Natural killer cell (primary cell): ENCODE results near the gene IL18BP. TPM values are rescaled to one million over a fixed set of nuclear protein-coding genes. Genes with fewer than 3 reads are reported as not detected.

Source experiments
- ATAC-seq, 3 donors: fragments of 150-1000 bp in 2 of 3; fragments of 200-7000 bp in 1 of 3; cut with Tn5 transposase; 1 replicate in 1 of 3; 2 replicates in 2 of 3; pipeline ENCODE4 v1.10.0; 2021; ENCODE audit warnings: mild to moderate bottlenecking in 2 of 3, moderate library complexity in 2 of 3
- DNase-seq, 2 donors: peaks; one replicate each; pipeline versions ENCODE4 v3.0.0 to v3.0.0-alpha.2; 2013 to 2021; ENCODE audit warnings: mixed read lengths in 1 of 2
- H3K27ac ChIP-seq: one replicate; pipeline ENCODE4 v1.5.1; 2013; ENCODE audit warnings: mild to moderate bottlenecking, low read length
- H3K27me3 ChIP-seq: one replicate; pipeline ENCODE4 v1.6.1; 2013; ENCODE audit warnings: low read length; ENCODE audit not compliant: control insufficient read depth, insufficient read depth
- H3K36me3 ChIP-seq: one replicate; pipeline ENCODE4 v1.6.1; 2013; ENCODE audit warnings: low read length; ENCODE audit not compliant: control insufficient read depth, insufficient read depth
- H3K4me1 ChIP-seq: one replicate; pipeline ENCODE4 v1.6.1; 2013; ENCODE audit warnings: low read length; ENCODE audit not compliant: control insufficient read depth, insufficient read depth
- H3K4me3 ChIP-seq: one replicate; pipeline ENCODE4 v1.5.1; 2013; ENCODE audit warnings: low read length
- H3K9me3 ChIP-seq: one replicate; pipeline ENCODE4 v1.6.1; 2013; ENCODE audit warnings: low read length; ENCODE audit not compliant: control insufficient read depth, insufficient read depth
- H3K27ac Mint-ChIP-seq, 2 donors: one replicate each; pipeline ENCODE4 v1.8.0; 2022; ENCODE audit warnings: mild to moderate bottlenecking in 2 of 2, mixed read lengths in 2 of 2, moderate library complexity in 1 of 2
- H3K27me3 Mint-ChIP-seq, 2 donors: one replicate each; pipeline ENCODE4 v1.8.0; 2022; ENCODE audit warnings: low read depth in 2 of 2, mixed read lengths in 2 of 2
- H3K36me3 Mint-ChIP-seq: one replicate; pipeline ENCODE4 v1.8.0; 2022; ENCODE audit warnings: mixed read lengths
- H3K4me1 Mint-ChIP-seq, 2 donors: one replicate each; pipeline ENCODE4 v1.8.0; 2022; ENCODE audit warnings: mixed read lengths in 2 of 2
- H3K4me3 Mint-ChIP-seq: one replicate; pipeline ENCODE4 v1.8.0; 2022; ENCODE audit warnings: mild to moderate bottlenecking, moderate library complexity, mixed read lengths
- H3K9me3 Mint-ChIP-seq, 2 donors: one replicate each; pipeline ENCODE4 v1.8.0; 2022; ENCODE audit warnings: mixed read lengths in 2 of 2
- CTCF ChIP-seq: fragments of 200-600 bp; IDR thresholded peaks from one replicate; pipeline ENCODE4 v1.8.0; 2022; ENCODE audit warnings: antibody characterized with exemption
- WGBS: methylation state at CpG from one replicate; pipeline ENCODE4 v1.1.7; 2013; ENCODE audit warnings: missing lambda C conversion rate; ENCODE audit not compliant: insufficient coverage; 5-methylcytosine and 5-hydroxymethylcytosine counted together
- intact Hi-C: fragments of 100-400 bp; cut with micrococcal nuclease; formaldehyde crosslinking; loops from one replicate; pipeline ENCODE4 v1.14.2; 2022
- total RNA-seq, 4 donors: library from RNA; stranded (reverse); fragments of 120-200 nt in 1 of 4; gene quantifications; one replicate each; pipeline versions ENCODE4 v1.2.3 to v1.2.4, GENCODE V29; 2013 to 2022

Gene IL18BP
- total RNA-seq, 3 donors from 2014 or later (not counting 1 experiment from before 2014, with no cell fraction given): 23.1 to 35.5 (median 27.2) TPM

DNA sequence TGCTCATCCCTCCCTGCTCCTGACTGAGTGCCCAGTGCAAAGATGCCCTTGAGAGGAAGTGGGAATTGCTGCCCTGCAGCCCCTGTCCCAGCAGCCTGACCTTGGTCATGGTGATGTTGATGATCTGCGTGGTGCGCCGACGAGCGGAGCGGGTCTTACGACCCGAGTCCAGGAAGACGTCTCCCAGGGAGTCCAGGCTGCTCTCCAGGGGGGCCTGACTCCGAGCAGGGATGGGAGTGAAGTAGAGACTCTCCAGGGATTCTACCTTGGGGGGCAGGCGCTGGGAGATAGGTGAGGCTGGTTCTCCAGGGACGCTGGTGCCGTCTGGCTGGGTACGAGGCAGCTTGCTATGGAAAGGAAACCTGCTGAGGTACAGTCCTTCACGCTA, 8.4 kb downstream of the IL18BP start:
- Histone ChIP-seq H3K4me3 (no peak overlapping the region), H3K27me3 (no peaks in the 10 kb centered on the region), H3K4me1 (no peaks in the 10 kb centered on the region), H3K36me3 (peaks cover 95% of the 10 kb centered on the region), H3K27ac (no peak overlapping the region), H3K9me3 (no peaks in the 10 kb centered on the region)
- no peak for TF ChIP-seq CTCF
- Mint-ChIP-seq H3K36me3 (peaks cover 6% of the 10 kb centered on the region), H3K27me3 (no peaks in the 10 kb centered on the region), H3K27ac (peak overlapping the region; percentile 16 to 65), H3K9me3 (no peaks in the 10 kb centered on the region), H3K4me1 (peaks cover 0 to 10% of the 10 kb centered on the region in 2 donors), H3K4me3 (no peak overlapping the region)
- DNase-seq (no peak), ATAC-seq (no peak)
- intact Hi-C loops: no loop called here
- 99% methylated on average over 15 of the region's 15 CpGs for WGBS

DNA sequence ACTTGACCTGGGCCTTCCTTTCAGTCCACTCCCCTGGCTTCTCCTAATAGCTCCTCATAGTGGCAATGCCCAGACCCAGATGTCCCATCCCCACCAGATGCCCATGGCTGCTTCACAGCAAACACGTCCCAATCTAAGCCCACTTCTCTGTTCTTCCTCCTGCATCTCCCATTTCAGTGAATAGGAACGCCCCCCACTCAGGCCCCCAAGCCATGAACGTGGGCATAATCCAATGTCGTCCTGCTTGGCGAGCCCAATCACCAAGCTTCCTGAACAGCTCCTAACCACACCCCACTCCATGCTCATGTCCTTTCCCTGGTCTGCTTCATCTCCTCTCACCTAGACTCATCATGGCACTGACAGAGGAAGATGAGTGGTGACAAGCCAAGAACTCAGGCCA, 8.9 kb downstream of the IL18BP start:
- Mint-ChIP-seq H3K9me3 (no peaks in the 10 kb centered on the region), H3K27me3 (no peaks in the 10 kb centered on the region), H3K4me1 (peaks cover 0 to 10% of the 10 kb centered on the region in 2 donors), H3K4me3 (no peak overlapping the region), H3K36me3 (peaks cover 6% of the 10 kb centered on the region), H3K27ac (peak overlapping the region; percentile 49 to 65)
- Histone ChIP-seq H3K9me3 (no peaks in the 10 kb centered on the region), H3K27me3 (no peaks in the 10 kb centered on the region), H3K27ac (no peak overlapping the region), H3K4me3 (no peak overlapping the region), H3K4me1 (no peaks in the 10 kb centered on the region), H3K36me3 (peaks cover 96% of the 10 kb centered on the region)
- DNase-seq (no peak), ATAC-seq (no peak)
- TF ChIP-seq CTCF: no peak
- intact Hi-C loops: no loop called here
- 96% methylated on average over 5 of the region's 5 CpGs for WGBS

DNA sequence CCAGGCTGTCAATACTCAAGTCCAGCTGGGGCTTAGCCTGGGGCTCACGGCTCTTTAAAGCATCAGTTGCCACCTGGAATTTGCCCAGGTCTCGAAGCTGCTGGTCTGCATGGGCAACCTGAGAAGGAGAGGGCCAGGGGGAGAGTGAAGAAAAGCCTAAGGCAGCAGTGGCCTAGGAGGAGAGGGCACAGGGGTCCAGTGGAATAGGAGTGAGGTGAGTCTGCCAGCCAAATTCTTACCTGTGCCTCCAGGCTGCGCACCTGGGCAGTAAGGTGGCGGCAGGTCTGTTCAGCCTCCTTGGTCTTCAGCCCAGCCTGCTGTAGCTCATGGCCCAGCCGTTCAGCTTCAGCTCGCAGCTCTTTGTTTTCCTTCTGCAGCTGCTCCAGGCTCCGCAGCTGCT, 10.0 kb downstream of the IL18BP start:
- no peaks in the 10 kb centered on the region for H3K27me3 Mint-ChIP-seq
- no peak for TF ChIP-seq CTCF
- no peaks in the 10 kb centered on the region for H3K4me1 ChIP-seq

DNA sequence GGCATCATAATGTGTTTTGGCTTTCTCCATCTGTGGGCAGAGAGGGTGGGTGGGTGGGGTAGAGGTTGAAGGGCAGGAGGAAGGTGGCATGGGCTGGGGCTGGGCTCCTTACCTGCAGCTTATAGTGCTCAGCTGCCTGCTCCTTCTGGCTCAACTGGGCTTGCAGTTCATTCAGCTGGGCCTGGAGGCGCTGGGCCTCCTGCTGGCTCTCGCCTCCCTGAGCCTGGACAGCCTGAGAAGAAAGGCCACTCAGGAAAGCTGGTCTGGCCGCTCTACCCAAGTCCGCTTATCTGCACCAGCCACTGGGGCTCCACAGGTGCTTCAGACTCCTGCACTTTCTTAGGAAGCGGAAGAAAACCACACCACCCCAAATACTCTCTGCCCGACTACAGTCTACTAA, 10.4 kb downstream of the IL18BP start:
- peak overlapping the region in 1 of 2 donors; percentile 54 for H3K27ac Mint-ChIP-seq
- peaks cover 0 to 20% of the 10 kb centered on the region in 2 donors for H3K4me1 Mint-ChIP-seq
- Histone ChIP-seq H3K27ac (no peak overlapping the region), H3K9me3 (no peaks in the 10 kb centered on the region), H3K4me1 (no peaks in the 10 kb centered on the region), H3K36me3 (peaks cover 96% of the 10 kb centered on the region), H3K27me3 (no peaks in the 10 kb centered on the region), H3K4me3 (no peak overlapping the region)
- WGBS: 97% methylated on average over 6 of the region's 6 CpGs
- DNase-seq: no peak
- TF ChIP-seq CTCF: no peak
- H3K36me3 Mint-ChIP-seq: peaks cover 14% of the 10 kb centered on the region
- no peak for ATAC-seq
- intact Hi-C loops: no loop called here
- no peaks in the 10 kb centered on the region for H3K9me3 Mint-ChIP-seq
- H3K4me3 Mint-ChIP-seq: no peak overlapping the region
- no peaks in the 10 kb centered on the region for H3K27me3 Mint-ChIP-seq

More for the DNA sequence above, 10.0 kb downstream of the IL18BP start:
- DNase-seq: no peak
- Histone ChIP-seq H3K27ac (no peak overlapping the region), H3K9me3 (no peaks in the 10 kb centered on the region), H3K36me3 (peaks cover 96% of the 10 kb centered on the region), H3K4me3 (no peak overlapping the region), H3K27me3 (no peaks in the 10 kb centered on the region)
- no peaks in the 10 kb centered on the region for H3K9me3 Mint-ChIP-seq
- H3K36me3 Mint-ChIP-seq: peaks cover 11% of the 10 kb centered on the region
- H3K4me1 Mint-ChIP-seq: peaks cover 0 to 19% of the 10 kb centered on the region in 2 donors
- WGBS: over 99% methylated on average over 7 of the region's 7 CpGs
- ATAC-seq: no peak
- H3K27ac Mint-ChIP-seq: peak overlapping the region in 1 of 2 donors; percentile 65
- no peak overlapping the region for H3K4me3 Mint-ChIP-seq
- intact Hi-C loops: no loop called here
